Adrenal gland (tissue), 5 donors: ENCODE measurements around the gene MGAT5B.

Experiments used
- POLR2A ChIP-seq, 2 donors: fragments of 450-650 bp; IDR thresholded peaks; one replicate each; pipeline ENCODE4 v1.6.1; 2017; ENCODE audit warnings: antibody characterized with exemption in 2 of 2, mild to moderate bottlenecking in 2 of 2, moderate library complexity in 1 of 2
- TF ChIP-seq, protein P1 (sequence below), 6 experiments: fragments of 450-650 bp in 4 of 6; fragments of 200-600 bp in 2 of 6; sonication (generic) in 1 of 6; IDR thresholded peaks; 1 replicate in 5 of 6; 2 replicates in 1 of 6; pipeline versions ENCODE4 v1.5.1 to v1.8.0; 2016 to 2021; ENCODE audit warnings: antibody characterized with exemption in 6 of 6, mild to moderate bottlenecking in 2 of 6, moderate library complexity in 1 of 6
- donor health status: DM: no; HTN: no; CAD: no.

DNA sequence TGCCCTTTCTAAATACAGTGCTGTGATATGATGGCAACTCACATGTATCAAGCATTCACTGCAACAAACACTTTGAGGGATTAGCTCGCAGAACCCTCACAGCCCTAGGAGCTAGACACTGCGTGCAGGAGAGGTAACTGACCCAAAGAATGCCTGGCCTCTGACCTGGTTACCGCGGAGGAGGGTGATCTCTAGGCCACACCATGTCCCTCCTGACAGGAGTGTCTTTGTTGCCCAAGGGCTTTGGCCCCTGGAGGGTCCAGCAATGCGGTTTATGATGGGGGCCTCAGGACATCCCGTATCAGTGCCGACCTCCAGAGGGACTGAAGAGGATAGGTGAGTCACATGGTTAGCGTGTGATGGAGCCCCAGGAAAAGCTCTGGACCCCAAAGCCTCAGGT lies 130.6 kb downstream of the MGAT5B start:
- TF ChIP-seq, protein P1, sequence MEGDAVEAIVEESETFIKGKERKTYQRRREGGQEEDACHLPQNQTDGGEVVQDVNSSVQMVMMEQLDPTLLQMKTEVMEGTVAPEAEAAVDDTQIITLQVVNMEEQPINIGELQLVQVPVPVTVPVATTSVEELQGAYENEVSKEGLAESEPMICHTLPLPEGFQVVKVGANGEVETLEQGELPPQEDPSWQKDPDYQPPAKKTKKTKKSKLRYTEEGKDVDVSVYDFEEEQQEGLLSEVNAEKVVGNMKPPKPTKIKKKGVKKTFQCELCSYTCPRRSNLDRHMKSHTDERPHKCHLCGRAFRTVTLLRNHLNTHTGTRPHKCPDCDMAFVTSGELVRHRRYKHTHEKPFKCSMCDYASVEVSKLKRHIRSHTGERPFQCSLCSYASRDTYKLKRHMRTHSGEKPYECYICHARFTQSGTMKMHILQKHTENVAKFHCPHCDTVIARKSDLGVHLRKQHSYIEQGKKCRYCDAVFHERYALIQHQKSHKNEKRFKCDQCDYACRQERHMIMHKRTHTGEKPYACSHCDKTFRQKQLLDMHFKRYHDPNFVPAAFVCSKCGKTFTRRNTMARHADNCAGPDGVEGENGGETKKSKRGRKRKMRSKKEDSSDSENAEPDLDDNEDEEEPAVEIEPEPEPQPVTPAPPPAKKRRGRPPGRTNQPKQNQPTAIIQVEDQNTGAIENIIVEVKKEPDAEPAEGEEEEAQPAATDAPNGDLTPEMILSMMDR (IDR thresholded peaks at IDR 0.05), result no peak
- TF ChIP-seq POLR2A (IDR thresholded peaks at IDR 0.05), result no peak
